Non-pigmented ciliary epithelial cell (primary cell): ENCODE measurements around the gene KATNAL1.

Experiments
- DNase-seq: peaks from one replicate; pipeline ENCODE4 v3.0.0-alpha.2; 2010; ENCODE audit warnings: low read depth

KATNAL1 gene

DNA sequence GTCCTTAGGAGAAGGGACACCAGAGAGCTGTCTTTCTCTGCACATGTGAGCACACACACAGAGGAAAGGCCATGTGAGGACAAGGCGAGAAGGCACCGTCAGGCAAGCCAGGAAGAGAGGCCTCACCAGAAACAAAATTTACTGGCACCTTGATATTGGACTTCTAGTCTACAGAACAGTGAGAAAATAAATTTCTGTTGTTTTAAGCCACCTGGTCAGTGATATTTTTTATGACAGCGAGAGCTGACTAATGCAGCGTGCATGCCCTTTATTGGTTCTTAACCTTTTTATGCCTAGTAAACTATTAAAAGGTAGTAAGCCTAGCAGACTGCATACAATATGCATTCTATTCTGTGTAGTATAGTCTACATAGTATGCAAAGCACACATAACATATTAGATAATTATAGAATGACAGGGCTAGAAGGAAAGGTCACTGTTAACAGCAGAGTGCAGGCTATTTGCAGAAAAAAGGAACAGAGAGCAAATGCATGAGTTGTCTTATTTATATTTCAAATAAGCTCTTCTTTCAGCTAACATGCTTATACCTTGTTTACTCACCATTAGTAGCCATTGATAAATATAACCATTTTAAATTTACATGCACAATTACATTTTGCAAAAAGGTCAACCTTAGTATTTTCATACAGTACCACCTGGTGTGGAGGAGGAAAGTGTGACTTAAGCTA lies 25.2 kb upstream of the KATNAL1 start:
- DNase-seq: no peak

DNA sequence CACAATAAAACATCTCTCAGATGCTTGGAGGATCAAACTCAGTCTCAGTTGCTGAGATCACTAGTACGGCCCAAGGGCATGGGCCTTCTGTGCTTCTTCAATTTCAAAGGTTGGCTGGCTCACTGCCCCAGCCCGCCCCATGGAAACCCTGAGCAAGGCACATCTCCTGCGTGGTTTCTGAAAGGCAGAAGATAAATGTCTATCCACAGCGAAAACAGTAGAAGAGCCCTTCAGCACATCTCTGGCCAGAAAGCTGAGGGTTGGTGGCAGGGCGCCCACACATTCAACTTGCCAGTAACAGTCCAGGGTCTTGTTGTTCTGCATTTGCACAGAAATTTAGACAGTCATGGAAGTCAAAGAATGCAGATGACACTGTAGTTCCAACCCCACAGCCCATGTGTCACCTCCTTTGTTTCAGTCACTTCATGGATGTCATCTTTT lies 24.0 kb upstream of the KATNAL1 start:
- DNase-seq: no peak

DNA sequence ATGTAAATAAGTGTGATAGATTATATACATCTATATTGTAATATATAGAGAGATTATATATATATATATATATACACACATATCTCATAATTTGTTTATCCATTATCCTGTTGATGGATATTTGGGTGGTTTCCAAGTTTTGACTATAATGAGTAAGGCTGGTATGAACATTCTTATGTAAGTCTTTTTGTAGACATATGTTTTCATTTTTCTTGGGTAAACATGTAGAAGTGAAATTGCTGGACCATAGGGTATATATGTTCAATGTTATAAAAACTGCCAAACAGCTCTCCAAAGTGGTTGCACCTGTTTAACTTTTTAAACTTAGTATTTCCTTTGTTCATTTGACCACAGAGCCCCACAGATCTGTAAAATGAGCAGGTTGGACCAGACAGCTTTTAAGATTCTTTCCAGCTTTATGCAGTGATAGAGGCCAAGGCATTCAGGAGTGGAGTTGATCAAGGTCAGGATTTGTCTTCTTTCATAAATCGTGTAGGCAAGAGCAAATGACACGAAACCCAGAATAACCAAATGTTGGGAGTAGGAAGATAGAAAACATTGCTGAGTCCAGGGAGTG lies 21.7 kb upstream of the KATNAL1 start:
- no peak for DNase-seq

- DNase-seq: no peak
Observed at GRCh38 chr13:30325668-30326067, 18.3 kb upstream of the KATNAL1 start.

- DNase-seq: no peak
Observed at GRCh38 chr13:30323524-30323923, 16.2 kb upstream of the KATNAL1 start.

DNA sequence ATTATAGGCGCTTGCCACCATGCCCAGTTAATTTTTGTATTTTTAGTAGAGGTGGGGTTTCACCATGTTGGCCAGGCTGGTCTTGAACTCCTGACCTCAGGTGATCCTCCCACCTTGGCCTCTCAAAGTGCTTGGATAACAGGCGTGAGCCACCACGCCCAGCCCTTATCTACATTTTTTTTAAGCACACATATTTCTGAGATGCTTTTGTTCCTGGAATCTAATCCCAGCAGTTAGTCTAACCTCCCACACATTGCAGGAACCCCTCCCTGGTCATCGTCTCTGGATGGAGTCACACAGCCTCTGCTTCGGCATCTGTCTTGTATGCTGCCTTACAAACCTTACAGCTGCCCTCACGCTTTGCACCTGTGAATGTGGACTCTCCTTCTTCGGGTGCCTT lies 15.1 kb upstream of the KATNAL1 start:
- no peak for DNase-seq

DNA sequence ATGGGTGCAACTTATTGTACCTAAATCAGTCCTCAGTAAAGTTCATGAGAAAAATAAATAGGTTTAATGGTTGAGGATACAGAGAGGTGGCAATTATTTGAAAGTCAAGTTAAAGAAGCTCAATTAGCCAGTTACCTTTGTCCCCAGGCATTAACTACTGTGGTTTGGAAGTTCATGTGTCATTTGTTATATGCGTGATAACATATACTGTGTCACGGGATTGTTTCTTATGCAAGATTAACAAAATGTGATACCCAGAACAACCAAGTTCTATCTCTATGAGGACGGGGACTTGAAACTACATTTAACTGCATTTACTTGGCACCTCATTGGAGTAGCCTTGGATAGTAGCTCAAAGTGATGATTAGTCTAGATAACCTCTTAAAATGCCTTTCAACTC lies 13.9 kb upstream of the KATNAL1 start:
- no peak for DNase-seq

DNA sequence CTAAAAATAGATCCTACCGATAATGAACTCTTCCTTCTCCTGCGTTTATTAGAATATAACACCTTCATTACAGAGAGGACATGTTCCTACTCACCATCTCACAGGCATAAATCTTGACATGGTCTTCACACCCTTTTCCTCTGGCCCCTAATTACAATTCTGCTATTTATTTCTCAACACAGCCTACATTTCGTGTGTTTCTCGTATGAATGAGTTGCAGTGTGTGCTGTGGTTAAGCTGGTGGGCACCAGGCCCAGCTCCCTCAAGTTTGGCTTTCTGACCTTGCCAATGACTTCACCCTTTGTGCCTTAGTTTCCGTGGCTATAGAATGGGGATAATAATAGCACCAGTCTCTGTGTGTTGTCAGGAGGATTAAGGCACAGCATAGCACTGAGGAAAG lies 12.3 kb upstream of the KATNAL1 start:
- DNase-seq: no peak

GRCh38 chr13:30319130-30319529 lies 11.8 kb upstream of the KATNAL1 start:
- no peak for DNase-seq

- DNase-seq: no peak
Observed at GRCh38 chr13:30318026-30318425, 10.7 kb upstream of the KATNAL1 start.

- no peak for DNase-seq
Observed at GRCh38 chr13:30314562-30314961, 7.2 kb upstream of the KATNAL1 start.

DNA sequence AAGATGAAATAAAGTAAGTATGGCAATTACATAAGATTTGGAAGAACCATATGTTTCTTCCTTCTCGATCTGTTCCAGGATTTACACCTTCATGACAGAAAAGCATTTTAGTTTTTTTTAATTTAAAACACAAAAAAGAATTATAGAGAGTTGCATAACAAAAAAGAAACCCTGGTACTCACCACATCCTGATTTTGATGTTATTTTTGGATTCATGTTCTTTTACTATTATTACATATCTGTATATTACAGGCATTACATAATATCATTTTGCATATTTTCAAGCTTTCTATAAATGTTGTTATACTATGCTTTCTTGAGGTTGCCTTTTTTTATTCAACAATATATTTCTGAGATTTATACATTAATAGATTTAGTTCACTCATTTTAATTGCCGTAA lies 6.7 kb upstream of the KATNAL1 start:
- no peak for DNase-seq

- DNase-seq: no peak
Observed at GRCh38 chr13:30313311-30313710, 6.0 kb upstream of the KATNAL1 start.

DNA sequence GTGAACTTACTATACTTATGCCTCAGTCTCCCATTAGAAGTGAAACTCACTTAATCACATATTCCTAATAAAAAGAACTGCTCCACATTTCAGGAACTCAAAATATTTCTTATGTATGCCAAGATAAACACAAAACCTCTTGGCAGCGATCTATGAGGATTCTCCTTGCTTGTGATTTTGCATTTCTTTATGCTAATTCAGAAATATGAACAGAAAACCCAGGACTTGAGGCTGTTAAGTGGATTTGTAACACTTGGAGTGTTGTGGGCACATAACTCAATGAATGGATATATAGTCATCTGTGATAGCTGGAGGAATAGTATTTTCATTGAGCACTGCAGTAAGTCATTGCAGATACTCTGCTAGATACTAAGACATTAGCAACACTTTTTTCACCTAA lies 5.6 kb upstream of the KATNAL1 start:
- no peak for DNase-seq

DNA sequence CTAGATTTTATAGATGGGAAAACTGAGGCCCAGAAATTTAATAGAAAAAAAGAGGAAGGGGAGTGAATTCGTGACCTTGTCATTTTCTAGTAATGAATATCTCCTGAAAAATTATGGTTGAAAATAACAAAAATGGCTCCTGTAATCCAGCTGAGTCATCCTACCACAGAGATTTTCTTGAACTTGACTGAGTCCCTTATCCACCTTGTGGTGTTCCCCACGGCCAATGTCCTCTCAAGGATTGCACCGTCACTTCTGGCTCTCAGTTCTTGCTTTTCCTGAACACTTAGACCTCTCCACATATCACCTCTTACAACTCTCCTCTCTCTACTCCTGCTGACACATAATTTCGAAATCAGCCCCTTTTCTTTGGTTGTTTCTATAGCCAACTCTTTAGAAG lies 1.2 kb upstream of the KATNAL1 start:
- DNase-seq: peak; percentile 34

GRCh38 chr13:30307971-30308290 lies 580 bp upstream of the KATNAL1 start:
- no peak for DNase-seq

- peak; percentile 65 for DNase-seq
Observed at GRCh38 chr13:30306762-30307193, 573 bp downstream of the KATNAL1 start.

- DNase-seq: no peak
Observed at GRCh38 chr13:30305456-30305970, 1.8 kb downstream of the KATNAL1 start.

- no peak for DNase-seq
Observed at GRCh38 chr13:30303269-30303668, 4.1 kb downstream of the KATNAL1 start.

GRCh38 chr13:30301827-30302226 lies 5.5 kb downstream of the KATNAL1 start:
- no peak for DNase-seq

DNA sequence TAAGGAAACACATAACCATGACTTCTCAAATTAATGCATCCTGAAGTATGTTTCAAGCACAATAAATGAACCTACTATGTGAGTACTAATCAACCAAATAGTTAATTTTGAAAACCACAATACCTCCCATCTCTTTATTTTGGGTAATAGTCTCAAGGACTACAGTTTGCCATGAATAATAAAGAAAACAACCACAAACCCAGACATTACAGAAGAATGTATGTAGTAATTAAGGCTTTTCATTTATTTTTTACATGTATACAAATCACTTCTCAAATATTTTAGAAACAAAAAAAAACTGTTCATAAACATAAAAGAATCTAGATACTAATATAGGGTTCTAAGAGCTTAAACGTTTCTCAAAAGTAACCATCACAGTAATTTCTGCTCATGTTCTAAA lies 6.8 kb downstream of the KATNAL1 start:
- DNase-seq: no peak

- DNase-seq: no peak
Observed at GRCh38 chr13:30299786-30300185, 7.6 kb downstream of the KATNAL1 start.

- DNase-seq: no peak
Observed at GRCh38 chr13:30295116-30295515, 12.2 kb downstream of the KATNAL1 start.

GRCh38 chr13:30294004-30294403 lies 13.3 kb downstream of the KATNAL1 start:
- DNase-seq: no peak
